ENCODE results near the gene TAF11L13. TPM values are rescaled to one million over a fixed set of nuclear protein-coding genes. Genes with fewer than 3 reads are reported as not detected.

TAF11L13 gene
- total and polyA plus RNA-seq, 10 of the 15 experiments (the other 5 are each of a cell fraction or from before 2014, with no cell fraction given) = not detected

DNA sequence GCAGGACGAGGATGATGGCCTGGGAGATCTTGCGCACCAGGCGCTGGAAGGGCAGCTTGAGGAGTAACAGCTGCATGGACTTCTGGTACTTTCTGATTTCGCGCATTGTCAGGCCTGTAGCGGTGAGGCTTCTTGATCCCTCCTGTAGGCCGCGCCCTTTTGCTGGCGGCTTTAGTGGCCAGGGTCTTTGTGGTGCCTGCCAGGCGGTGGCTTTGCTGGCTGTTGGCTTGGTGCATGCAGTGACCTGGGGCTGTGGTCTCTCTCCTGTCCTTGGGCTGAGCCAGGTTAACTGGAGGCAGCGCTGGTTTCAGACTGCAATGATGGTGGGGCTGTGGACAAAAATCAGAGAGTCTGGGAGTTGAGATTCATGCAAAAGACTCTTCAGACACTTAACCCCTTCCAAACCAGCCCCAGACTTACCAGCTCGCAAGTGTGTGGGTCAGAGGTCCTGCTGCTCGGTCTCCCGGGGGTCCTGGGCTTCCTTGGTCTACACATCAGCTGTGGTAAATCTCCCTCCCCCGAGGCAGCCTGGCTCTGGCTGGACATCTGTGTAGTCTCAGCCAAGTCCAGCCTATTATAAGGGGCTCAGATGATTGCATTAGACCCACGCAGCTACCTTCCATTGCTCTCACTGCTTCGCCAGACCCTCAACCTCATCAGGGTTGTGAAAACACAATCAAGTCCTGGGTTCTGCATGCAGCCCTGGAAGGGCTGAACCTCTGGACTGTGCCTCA is 16.8 kb upstream of the TAF11L13 start (continued):
- no peak for TF ChIP-seq FOS (IDR thresholded peaks at IDR 0.05; ENCODE audit: borderline replicate concordance, extremely low read depth, insufficient read length)

DNA sequence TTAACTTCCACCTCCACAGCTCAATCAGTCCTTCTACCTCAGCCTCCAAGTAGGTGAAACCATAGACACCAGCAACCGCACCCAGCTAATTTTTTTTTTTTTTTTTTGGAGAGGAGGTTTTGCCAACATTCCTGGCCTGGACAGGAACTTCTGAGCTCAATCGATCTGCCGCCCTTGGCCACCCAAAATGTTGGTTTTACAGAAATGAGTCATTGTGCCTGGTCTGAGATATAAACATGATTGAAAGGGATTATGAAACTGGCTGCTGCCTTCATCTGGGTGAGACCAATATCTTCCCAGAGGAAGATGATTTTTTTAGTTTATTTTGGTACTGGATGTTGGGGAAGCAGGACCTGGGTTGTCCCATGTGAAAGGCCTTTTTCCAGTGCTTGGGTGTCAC is 12.5 kb upstream of the TAF11L13 start:
- FAIRE-seq = no peak
- 11% methylated on average over 3 of the region's 3 CpGs for WGBS (ENCODE audit: insufficient coverage, insufficient replicate concordance, low lambda C conversion rate, missing lambda C conversion rate)

More for the DNA sequence above, 12.5 kb upstream of the TAF11L13 start:
- H4K20me1 ChIP-seq (ENCODE audit: control insufficient read depth, insufficient read depth) = no peaks in the 10 kb centered on the region
- in situ Hi-C loops (cut with MboI) = no loop called here
- no TSS peak for BruUV-seq (replicated peaks)
- no peaks in the 10 kb centered on the region for H3K79me2 ChIP-seq (ENCODE audit: control insufficient read depth, insufficient read depth, low read length)
- no peaks in the 10 kb centered on the region for H3K4me1 ChIP-seq (ENCODE audit: control insufficient read depth, insufficient read depth, low read length)
- SMC1A ChIA-PET (ENCODE audit: uncharacterized antibody, unreplicated experiment) = no interaction called here
- H3K27ac ChIP-seq (ENCODE audit: control insufficient read depth, insufficient read depth) = no peak overlapping the region
- no peaks in the 10 kb centered on the region for H3K36me3 ChIP-seq (ENCODE audit: control insufficient read depth in 2 of 2, insufficient read depth in 2 of 2, low read length in 1 of 2)
- H3K4me2 ChIP-seq (ENCODE audit: control insufficient read depth, insufficient read depth) = no peak overlapping the region
- TF ChIP-seq SMAD1 (IDR thresholded peaks at IDR 0.05; ENCODE audit: low read depth, partially characterized antibody) (no peak), RFX5 (IDR thresholded peaks at IDR 0.05; ENCODE audit: low read depth, low read length) (no peak), ZNF274 (IDR thresholded peaks at IDR 0.05; ENCODE audit: insufficient read depth, insufficient read length) (no peak), ZNF622 (IDR thresholded peaks at IDR 0.05) (no peak), MEF2A (IDR thresholded peaks at IDR 0.05; ENCODE audit: insufficient read depth, low read depth, low read length) (no peak), MXI1 (IDR thresholded peaks at IDR 0.05; ENCODE audit: low read depth, low read length) (no peak), GATAD2B (conservative IDR thresholded peaks at IDR 0.05; ENCODE audit: low read depth) (no peak), EP300 (IDR thresholded peaks at IDR 0.05; ENCODE audit: borderline replicate concordance in 1 of 2, control insufficient read depth in 1 of 2, low read depth in 2 of 2, low read length in 2 of 2) (no peak), MYB (IDR thresholded peaks at IDR 0.05; ENCODE audit: borderline replicate concordance, low read depth, low read length) (no peak), CBFB (IDR thresholded peaks at IDR 0.05; ENCODE audit: low read depth) (no peak), NBN (IDR thresholded peaks at IDR 0.05) (no peak), SRF (IDR thresholded peaks at IDR 0.05; ENCODE audit: low read depth in 2 of 2, low read length in 2 of 2) (no peak), ASH2L (IDR thresholded peaks at IDR 0.05; ENCODE audit: borderline replicate concordance, low read depth) (no peak), SMAD5 (IDR thresholded peaks at IDR 0.05; ENCODE audit: low read depth) (no peak), IKZF2 (IDR thresholded peaks at IDR 0.05) (no peak)
- TF ChIP-seq, protein P1, sequence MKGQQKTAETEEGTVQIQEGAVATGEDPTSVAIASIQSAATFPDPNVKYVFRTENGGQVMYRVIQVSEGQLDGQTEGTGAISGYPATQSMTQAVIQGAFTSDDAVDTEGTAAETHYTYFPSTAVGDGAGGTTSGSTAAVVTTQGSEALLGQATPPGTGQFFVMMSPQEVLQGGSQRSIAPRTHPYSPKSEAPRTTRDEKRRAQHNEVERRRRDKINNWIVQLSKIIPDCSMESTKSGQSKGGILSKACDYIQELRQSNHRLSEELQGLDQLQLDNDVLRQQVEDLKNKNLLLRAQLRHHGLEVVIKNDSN (IDR thresholded peaks at IDR 0.05; ENCODE audit: borderline replicate concordance, extremely low read length, insufficient read depth, low read depth, low read length) = no peak
- TF ChIP-seq, protein P2, sequence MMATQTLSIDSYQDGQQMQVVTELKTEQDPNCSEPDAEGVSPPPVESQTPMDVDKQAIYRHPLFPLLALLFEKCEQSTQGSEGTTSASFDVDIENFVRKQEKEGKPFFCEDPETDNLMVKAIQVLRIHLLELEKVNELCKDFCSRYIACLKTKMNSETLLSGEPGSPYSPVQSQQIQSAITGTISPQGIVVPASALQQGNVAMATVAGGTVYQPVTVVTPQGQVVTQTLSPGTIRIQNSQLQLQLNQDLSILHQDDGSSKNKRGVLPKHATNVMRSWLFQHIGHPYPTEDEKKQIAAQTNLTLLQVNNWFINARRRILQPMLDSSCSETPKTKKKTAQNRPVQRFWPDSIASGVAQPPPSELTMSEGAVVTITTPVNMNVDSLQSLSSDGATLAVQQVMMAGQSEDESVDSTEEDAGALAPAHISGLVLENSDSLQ (IDR thresholded peaks at IDR 0.05) = no peak
- POLR2A ChIA-PET = no interaction called here
- intact Hi-C loops (cut with micrococcal nuclease; ENCODE audit: unreplicated experiment) = no loop called here
- no peaks in the 10 kb centered on the region for H3K27me3 ChIP-seq (replicated peaks in 1 of 2; ENCODE audit: control insufficient read depth in 2 of 2, insufficient read depth in 2 of 2, low read length in 1 of 2)
- CTCF ChIA-PET = no interaction called here
- DNase-seq (ENCODE audit: low read depth, low spot score) (no peak), ATAC-seq (no peak)
- H3K4me3 ChIP-seq = no peak overlapping the region
- RAD21 ChIA-PET (ENCODE audit: unreplicated experiment) = no interaction called here
- H3K9me3 ChIP-seq (replicated peaks; ENCODE audit: control insufficient read depth, insufficient read depth, low read length) = no peaks in the 10 kb centered on the region
- H2AFZ ChIP-seq (ENCODE audit: control insufficient read depth, low read depth, low read length) = no peak overlapping the region
- no peak overlapping the region for H3K9ac ChIP-seq (ENCODE audit: control insufficient read depth, insufficient read depth, low read length)
